ENCODE measurements around the gene PTPN1.

DNA sequence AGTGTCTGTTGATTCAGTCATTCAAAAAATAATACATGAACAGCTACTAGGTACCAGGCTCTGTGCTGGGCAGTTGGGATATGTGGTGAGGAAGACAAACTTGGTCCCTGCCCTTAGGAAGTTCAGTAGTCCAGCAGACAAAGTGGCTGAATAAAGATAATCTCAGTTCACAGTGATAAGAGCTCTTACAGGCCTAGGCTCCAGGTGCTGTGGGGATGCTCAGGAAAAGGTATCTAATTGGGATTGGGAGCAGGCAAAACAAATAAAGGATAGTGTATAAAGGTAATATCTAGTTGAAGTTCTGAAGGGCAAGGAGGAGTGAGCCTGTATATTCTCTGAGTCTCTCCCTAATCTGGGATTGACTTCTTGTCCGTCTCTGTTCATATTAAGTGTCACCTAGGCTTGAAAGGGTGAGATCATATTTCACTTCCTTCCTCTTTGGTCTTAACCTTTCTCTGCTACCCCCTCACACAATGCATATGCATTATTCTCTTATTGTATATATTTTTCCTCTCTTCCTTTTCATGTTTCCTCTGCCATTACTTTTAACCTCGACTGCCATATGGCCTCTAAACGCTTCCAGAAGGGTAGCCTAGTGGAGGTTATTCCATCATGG, 13.5 kb downstream of the PTPN1 start:
- TF ChIP-seq, protein P1, sequence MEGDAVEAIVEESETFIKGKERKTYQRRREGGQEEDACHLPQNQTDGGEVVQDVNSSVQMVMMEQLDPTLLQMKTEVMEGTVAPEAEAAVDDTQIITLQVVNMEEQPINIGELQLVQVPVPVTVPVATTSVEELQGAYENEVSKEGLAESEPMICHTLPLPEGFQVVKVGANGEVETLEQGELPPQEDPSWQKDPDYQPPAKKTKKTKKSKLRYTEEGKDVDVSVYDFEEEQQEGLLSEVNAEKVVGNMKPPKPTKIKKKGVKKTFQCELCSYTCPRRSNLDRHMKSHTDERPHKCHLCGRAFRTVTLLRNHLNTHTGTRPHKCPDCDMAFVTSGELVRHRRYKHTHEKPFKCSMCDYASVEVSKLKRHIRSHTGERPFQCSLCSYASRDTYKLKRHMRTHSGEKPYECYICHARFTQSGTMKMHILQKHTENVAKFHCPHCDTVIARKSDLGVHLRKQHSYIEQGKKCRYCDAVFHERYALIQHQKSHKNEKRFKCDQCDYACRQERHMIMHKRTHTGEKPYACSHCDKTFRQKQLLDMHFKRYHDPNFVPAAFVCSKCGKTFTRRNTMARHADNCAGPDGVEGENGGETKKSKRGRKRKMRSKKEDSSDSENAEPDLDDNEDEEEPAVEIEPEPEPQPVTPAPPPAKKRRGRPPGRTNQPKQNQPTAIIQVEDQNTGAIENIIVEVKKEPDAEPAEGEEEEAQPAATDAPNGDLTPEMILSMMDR (IDR thresholded peaks at IDR 0.05 in 8 of 11, conservative IDR thresholded peaks at IDR 0.05 in 3 of 11), result no peak
- no peak for TF ChIP-seq POLR2AphosphoS5 (IDR thresholded peaks at IDR 0.05)
- TF ChIP-seq POLR2A (IDR thresholded peaks at IDR 0.05), result no peak
